ENCODE measurements around the gene LMCD1. TPM values are rescaled to one million over a fixed set of nuclear protein-coding genes. Genes with fewer than 3 reads are reported as not detected.

Gene LMCD1
- total RNA-seq, 2 experiments from 2014 or later, result 2.2 to 3.1 TPM

DNA sequence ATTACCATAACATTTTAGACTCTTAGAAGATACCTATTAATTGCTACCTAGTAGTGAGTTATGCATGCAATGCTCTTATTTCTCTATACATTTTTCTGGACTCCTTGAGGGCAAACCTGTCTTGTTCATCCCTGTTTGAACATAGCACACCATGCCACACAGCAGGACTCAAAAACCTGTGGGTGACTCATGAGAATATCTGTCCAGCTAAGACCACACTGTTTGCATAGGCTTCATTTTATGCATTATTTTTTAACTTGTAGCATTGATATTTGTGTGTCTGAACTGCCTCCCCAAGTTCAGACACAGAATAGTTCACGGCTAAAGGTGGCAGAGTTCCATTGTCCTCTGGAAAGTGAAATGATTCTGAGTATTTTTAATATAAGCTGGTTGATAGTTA lies 1.8 kb downstream of the LMCD1 start:
- ChIA-PET CTCF (no interaction called here), POLR2A (no interaction called here)

DNA sequence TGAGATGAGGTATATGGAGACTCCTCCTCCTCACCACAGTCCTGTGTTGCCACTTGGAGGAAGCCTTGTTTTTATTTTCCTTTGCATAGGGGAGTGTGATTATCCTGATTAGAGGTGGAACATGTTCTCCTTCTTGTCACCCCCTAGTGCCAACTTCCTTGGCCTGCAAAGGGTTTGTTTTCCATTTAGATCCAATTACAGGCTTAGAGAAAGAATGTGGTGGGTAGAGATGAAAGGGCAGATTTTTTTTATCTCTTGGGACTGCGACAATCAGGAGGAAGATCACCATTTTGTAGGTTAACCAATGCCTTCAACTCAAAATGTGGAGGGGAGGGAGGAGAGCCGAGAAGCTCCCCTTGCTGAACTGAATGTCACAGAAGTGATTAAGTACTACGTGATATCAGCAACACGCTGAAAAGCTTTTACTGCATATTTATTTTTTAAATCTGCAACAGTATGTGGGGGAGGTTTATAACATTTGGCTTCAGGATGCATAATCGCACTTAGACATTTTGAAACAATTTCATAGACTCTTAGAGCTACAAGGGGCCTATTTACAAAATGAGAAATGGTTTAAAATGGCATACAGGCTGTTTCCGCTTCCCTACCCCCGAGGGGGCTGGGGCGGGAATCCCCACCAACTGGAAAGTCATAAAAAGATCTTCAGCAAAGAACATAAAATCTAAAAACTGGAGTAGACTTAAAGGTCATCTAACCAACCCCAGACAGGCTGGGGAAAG lies 2.4 kb downstream of the LMCD1 start:
- ChIA-PET POLR2A (no interaction called here), CTCF (no interaction called here)

DNA sequence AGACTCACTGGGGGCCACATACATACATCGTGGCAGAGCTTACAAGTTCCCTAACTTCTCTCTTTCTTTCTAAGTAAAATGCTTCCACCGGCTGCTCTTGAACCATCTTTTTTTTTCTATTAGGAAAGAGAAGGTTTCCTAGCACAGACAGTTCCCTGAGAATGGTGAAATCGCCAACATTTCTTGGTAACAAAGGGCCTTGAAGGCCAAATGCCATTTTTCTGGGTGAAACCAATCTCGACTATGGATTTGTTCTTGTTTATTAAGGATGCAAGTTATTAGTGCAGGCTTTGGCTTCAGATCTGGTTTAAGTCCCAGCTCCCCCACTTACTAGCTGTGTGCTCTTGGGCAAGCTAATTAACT lies 3.0 kb downstream of the LMCD1 start:
- CTCF ChIA-PET, result no interaction called here
- POLR2A ChIA-PET, result no interaction called here

DNA sequence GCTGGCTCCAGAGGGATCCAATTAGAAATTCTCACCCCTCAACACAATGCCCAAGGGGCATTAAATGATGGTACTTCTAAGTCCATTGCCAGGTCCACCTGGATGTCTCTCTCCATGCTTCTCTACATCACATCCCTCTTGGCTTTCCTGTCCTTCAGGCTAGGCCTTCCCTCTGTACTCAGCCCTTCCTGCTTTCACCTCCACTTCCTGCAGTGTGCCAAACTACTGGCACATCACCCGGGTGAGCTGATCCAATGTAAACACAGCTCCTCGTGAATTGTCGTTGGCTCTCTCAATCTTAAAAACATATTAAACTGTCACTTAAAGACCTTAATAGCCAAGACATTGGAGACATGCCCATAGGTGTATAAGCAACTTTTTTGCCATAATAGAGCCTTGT lies 4.0 kb downstream of the LMCD1 start:
- CTCF ChIA-PET, result interaction anchor here (1.1 kb wide), 1 partner anchor 16 kb away, joined by 3 read pairs; no protein-coding TSS in a partner anchor
- POLR2A ChIA-PET, result no interaction called here

DNA sequence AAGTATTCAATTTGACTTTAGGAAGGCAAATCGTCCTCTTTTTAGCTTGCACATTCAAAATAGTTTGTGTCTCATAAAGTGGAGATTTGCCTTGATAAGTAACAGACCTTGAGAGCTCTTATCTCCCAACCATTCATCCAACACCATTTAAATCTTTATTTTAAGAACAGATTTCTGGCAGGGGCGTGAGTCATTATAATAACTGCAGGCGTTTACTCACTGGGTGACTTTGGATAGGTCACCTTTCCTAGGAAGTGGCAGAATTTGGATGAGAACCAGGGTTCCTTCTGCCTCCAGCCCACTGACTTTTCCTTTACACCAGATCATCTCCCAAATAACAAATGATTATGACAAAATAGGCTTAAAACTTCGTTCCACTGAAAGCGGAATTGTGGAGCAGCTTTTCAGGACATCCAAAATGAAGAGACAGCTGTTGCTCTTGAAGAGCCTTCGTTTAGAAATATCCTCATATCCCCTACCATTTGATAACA lies 5.0 kb downstream of the LMCD1 start:
- ChIA-PET POLR2A (no interaction called here), CTCF (no interaction called here)

DNA sequence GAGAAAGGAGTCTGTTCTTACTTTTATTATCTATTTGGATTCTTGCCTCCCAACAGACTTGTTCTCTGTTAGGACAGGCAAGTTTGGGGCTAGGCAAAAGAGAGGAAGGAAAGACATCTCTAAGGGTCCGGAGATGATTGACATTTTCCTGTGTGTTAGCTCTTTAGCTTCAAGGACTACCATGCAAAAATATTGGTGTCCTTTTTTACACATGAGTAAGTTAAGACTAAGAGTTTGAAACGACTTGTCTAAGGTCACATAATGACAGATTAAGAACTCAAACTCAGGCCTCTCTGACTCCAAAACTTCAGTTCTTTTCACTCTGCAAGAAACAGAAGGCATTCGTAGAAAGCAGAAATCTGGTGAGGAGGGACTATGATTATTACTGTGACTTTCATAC lies 5.9 kb downstream of the LMCD1 start:
- CTCF ChIA-PET, result no interaction called here
- POLR2A ChIA-PET, result no interaction called here

DNA sequence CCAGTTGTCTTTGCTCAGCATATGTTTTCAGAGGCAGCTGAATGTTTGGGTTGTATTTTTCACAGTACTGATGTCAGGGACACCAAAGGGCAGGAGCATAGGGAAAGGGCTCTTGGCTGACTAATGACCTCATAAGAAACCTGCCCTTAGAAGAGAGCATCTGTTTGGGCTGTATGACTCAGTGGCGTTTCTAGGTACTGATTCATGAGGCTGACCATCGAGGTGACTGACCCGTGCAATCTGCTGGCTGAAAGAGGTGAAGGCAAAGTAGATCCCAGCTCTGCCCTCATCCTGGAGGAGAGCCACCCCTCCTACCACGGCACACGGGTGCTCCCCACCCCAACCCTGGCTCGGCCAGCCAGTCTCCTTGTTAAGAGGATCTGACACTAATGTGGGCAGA lies 8.3 kb downstream of the LMCD1 start:
- POLR2A ChIA-PET, result no interaction called here

DNA sequence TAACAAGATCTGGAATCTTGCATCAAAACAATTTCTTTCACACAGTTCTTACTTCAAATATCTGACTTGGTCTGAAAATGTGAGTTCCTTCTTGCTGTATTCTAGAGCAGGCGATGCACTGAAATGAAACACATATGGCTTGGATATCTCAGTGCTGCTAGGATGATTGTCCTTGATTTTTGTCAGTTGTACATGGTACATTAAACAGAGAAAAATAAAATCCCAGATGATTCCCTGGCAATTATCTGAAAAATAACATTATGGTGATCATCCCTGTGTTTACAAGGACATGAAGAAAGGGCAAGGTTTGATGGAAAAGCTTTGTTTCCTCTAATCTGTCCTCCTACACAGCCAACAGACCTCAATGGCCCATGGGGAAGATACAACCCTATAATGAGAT lies 10.6 kb downstream of the LMCD1 start:
- CTCF ChIA-PET, result no interaction called here
- POLR2A ChIA-PET, result no interaction called here

More for the DNA sequence above, 8.3 kb downstream of the LMCD1 start:
- CTCF ChIA-PET, result no interaction called here

DNA sequence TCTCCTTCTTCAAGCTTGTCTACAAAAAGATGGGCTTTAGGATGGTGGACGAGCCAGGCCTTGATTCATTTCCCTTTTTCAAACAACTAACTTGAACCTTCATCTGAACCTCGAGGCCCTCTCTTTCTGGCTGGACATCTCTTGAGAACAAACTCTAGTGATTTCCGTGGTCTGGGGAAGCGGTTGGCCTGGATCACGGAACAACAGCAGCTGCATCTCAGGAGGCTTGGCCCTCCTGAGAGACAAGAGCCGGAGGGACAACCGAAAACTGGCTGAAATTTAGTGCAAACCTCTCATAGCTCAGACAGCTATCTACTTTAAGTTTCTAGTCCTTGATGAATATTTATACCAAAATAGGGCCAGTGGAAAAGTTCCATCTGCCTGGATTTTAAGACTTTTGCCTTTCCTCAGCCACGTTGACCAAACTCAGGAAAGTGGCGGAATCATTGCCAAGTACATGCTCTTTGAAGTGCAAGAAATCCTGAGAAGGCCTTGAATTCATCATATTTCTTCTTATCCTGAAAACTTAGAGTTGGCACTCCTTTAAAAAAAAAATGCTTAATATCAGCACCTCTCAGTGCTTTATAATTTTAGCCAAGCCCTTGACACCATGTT lies 14.5 kb downstream of the LMCD1 start:
- CTCF ChIA-PET, result no interaction called here
- POLR2A ChIA-PET, result no interaction called here

DNA sequence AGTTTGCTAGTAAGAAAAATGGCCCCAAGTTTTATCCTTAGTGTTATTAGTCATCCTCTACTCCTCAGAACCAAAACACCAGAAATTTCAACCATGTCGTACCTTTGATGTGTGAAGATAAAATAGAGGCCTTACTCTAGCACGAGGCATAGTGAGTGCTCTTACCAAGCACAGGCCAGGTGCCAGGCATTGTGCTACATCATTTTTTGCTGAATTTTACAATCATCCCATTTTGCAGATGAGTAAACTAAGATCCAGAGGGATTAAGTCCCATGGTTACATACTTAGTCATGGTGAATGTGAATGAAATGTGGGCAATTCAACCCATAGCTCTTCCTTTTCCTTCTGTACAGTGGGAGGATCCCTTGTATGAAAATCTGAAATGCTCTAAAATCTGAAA lies 15.2 kb downstream of the LMCD1 start:
- POLR2A ChIA-PET, result no interaction called here
- CTCF ChIA-PET, result no interaction called here

DNA sequence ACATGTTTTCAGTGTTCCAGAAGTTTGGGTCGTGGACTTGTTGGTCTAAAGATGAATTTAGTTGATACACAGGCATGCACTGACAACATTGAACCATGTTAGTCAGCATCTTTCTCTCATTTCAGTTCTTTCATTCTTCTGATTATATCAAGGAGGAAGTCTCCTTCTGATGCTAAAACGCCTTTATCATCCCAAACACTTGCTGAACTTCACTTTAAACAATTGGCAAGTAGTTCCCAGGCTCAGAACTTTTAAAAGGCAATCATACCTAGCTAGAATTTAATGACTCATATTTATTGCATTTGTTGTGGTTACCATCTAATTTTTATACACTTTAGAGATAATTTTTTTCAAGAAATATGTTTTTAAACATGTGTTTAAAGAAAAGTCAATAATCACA lies 15.9 kb downstream of the LMCD1 start:
- ChIA-PET POLR2A (no interaction called here), CTCF (no interaction called here)

DNA sequence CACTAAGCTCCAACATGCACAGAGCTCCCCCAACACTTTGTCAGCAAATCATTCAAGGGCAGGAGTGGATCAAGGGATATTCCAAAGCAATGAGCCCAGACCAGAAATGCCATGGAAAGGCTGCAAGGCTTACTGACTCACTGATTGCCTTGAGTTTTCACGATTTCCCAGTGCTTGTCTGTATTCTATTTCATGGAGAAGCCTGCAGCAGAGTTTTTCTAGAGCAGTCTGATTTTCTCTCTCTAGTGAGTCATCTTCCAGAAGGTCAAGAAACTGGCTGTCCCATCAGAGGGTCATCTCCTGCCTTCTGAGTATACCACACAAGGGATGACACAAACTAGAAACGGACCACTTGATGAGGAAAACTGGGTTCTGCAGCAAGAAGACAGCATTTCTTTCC lies 16.5 kb downstream of the LMCD1 start:
- POLR2A ChIA-PET, result no interaction called here
- CTCF ChIA-PET, result no interaction called here

DNA sequence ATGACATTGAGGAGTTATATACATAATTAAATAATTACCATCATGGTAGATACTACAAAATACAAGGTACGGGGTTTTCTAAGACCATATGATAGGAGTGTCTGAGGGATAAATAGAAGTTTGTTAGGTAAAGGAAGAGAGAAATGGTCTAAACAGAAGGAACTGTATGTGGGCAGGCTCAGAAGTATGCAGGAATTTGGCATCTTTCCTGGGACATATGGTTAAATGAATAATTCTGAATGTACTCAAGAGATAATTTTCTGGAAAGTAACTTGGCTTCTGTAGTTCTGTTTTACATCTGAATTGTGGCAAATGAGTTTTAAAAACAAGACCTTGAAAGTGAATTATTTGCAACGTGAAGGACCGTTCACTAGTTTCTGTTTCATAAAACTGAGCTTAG lies 17.5 kb downstream of the LMCD1 start:
- ChIA-PET CTCF (no interaction called here), POLR2A (no interaction called here)

DNA sequence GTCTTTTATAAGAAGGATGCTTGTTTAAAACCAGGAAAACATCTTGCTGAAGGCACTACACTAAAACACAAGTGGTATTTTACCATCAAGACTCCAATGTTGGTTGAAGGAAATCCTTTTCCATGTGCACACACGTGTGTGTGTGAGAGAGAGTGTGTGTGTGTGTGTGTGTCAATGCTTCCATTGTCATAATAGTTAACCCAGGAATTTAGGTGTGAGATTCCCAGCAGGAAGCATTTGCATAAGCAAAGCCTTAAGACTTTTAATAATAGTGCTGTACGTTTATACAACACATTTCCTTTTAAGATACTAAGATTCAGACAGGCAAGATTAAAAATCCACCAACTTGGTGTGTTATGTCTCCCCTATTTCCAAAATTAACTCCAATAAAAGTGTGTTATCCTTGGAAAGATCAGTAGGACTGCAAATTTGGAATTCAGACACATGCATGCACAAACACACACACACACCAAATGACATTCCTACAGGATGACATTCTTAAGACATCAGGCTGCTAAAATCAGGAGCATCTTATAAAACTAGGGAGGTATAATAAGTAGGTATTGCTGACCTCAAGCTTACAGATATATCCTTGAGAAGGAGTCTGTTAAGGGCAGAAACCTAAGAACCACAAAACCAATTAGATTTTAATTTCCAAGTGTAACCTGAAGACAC lies 18.3 kb downstream of the LMCD1 start:
- ChIA-PET CTCF (no interaction called here), POLR2A (no interaction called here)

DNA sequence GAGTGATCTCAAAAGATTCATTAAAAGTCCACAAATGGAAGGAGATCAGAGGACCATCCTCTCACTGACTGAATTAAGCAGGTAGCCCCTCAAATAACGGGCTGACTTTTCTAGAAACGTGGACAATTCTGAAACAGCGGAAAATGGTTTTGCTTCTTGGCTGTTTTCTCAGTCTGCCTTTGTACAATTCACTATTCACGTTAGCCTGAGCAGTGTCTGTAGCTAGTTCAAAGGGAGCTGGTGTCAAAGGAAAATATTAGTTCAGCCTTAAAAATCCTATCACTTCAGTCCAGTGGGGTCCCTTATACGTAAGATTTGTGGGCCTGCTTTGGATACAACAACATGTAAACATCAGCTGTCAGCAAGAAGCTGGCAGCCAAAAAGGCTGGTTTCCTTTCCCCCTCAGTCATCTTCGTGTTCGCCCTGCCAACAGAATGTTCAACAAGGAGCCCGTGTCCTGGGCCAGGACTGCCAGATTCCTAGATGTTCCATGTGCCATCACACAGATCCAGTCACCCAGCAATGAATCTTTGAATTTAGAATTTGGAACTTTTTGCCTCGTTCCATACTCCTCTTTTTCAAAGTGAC lies 19.3 kb downstream of the LMCD1 start:
- ChIA-PET POLR2A (no interaction called here), CTCF (no interaction called here)

DNA sequence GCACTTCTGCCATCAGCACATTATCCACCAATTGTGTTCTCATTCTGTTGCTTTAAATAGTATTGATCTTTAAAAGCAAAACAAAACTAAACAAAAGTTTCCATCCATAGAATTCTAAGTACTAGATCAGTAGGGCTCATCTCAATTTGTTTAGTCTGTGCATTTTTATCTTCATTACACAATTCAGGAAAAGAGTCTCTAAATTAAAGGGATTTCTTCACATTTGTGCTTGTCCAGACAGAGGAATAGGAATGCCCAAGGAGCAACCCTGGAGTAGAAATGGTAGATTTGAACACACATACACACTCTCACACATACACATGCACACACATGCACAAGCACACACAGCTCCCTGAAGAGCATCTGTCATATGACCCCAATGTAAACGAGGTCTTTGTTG lies 21.4 kb downstream of the LMCD1 start:
- POLR2A ChIA-PET, result no interaction called here
- CTCF ChIA-PET, result no interaction called here

DNA sequence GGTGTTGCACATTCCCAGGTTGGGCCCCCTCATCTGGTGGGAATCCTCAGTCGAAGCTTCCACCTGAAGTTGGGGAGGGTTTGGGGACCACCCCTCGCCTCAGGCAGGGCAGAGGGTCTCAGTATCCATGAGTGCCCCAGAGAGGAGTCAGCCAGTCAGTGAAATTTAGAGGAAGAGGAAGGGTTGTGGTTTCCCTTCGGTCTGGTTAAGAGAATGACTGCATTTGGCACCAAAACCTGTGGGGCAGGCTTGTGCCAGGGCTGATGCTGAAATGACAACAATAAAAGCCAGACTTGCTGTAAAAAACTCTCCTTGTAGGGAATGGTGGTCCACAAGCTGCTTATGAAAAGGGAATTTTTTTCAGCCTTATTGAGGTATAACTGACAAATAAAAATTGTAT lies 22.6 kb downstream of the LMCD1 start:
- CTCF ChIA-PET, result no interaction called here
- POLR2A ChIA-PET, result no interaction called here

DNA sequence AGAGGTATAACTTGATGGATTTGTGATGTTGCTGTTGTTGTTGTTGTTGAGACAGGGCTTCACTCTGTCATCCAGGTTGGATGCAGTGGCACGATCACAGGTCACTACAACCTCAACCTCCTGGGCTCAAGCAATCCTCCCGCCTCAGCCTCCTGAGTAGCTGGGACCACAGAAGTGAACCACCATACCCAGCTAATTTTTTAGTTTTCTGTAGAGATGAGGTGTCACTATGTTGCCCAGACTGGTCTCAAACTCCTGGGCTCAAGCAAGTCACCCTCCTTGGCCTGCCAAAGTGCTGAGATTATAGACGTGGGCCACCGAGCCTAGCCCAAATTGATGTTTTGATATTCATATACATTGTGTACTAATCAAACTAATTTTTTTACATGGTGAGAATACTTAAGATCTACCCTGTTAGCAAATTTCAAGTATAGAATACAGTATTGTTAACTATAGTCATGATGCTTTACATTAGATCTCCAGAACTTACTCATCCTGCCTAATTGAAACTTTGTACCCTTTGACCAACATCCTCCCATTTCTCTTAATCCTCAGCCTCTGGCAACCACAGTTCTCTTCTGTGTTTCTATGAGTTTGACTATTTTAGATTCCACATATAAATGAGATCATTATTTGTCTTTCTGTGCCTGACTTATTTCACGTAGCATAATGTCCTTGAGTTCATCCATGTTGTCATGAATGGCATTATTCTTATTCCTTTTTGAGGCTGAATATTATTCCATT lies 23.2 kb downstream of the LMCD1 start:
- CTCF ChIA-PET, result no interaction called here

DNA sequence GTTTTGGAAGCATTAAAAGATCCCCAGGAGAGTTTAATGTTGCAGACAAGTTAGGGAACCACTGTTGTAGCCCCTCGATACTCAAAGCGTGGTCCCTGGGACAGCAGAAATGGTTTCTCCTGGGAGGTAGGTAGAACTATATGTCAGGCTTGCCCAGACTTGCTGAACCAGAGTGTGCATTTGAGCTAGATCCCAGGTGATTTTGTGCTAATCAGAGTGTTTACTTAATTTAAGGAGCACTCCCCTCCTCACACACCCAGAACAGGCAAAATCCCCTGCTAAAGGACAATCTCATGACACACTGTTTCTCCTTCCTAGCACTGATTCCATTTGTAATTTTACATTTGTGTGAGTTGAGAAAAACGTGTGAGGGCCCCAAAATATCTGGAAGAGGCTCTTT lies 24.3 kb downstream of the LMCD1 start:
- POLR2A ChIA-PET, result no interaction called here

More for the DNA sequence above, 23.2 kb downstream of the LMCD1 start:
- POLR2A ChIA-PET, result no interaction called here

DNA sequence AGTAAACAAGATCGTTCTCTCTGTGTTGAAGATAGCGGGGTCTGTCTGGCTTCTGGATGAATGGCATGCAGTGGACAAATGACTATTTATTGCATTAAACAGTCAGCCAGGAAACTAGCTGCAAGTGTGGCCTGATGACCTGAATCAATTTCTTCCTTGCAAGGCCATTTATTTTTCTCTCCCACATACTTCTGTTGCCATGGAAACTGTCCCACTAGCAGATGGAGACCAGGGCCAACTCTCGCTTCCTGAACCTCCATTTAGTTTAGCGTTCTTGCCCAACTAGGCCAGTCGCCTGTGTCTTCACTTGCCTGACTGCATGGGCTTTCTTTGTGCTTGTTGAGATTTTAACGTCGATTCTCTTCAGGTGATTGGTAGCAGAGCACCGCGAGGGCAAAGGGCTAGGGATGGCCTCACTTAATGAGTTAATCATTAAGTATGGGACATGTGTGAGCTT lies 27.6 kb downstream of the LMCD1 start:
- POLR2A ChIA-PET, result no interaction called here
- CTCF ChIA-PET, result no interaction called here

More for the DNA sequence above, 24.3 kb downstream of the LMCD1 start:
- CTCF ChIA-PET, result no interaction called here
